ENCODE data around the gene ROMO1.
A peak's percentile ranks its signal among the peaks of the same experiment; 100 is the strongest.
"Not testable (repeated sequence)": the region's sequence is repeated elsewhere in the genome, so short reads cannot be mapped to it uniquely, and the experiment has no call there.

ROMO1 gene

GRCh38 chr20:35686872-35687271 lies 12.3 kb upstream of the ROMO1 start:
- not testable (repeated sequence) for H3K9me3 ChIP-seq (ENCODE audit: low read length); H3K4me1 ChIP-seq (ENCODE audit: insufficient read depth, low read length)
- peaks cover 19% of the 10 kb centered on the region for H3K36me3 ChIP-seq (ENCODE audit: insufficient read depth, low read length)

GRCh38 chr20:35690265-35690664 lies 8.9 kb upstream of the ROMO1 start:
- Histone ChIP-seq H3K27ac (ENCODE audit: low read depth, low read length) (no peak overlapping the region), H3K4me3 (ENCODE audit: low read depth in 1 of 2, low read length in 2 of 2) (no peak overlapping the region), H3K4me1 (ENCODE audit: insufficient read depth, low read length) (no peaks in the 10 kb centered on the region), H3K9ac (ENCODE audit: low read length) (no peak overlapping the region), H3K27me3 (ENCODE audit: control insufficient read depth in 1 of 2, insufficient read depth in 2 of 2, low read length in 2 of 2) (no peaks in the 10 kb centered on the region), H3K36me3 (ENCODE audit: insufficient read depth, low read length) (peaks cover 23% of the 10 kb centered on the region), H3K9me3 (ENCODE audit: low read length) (no peaks in the 10 kb centered on the region)

More at GRCh38 chr20:35686872-35687271, 12.3 kb upstream of the ROMO1 start:
- not testable (repeated sequence) for H3K27ac ChIP-seq (ENCODE audit: low read depth, low read length); H3K27me3 ChIP-seq (ENCODE audit: control insufficient read depth in 1 of 2, insufficient read depth in 2 of 2, low read length in 2 of 2); H3K4me3 ChIP-seq (ENCODE audit: low read depth in 1 of 2, low read length in 2 of 2); H3K9ac ChIP-seq (ENCODE audit: low read length)

DNA sequence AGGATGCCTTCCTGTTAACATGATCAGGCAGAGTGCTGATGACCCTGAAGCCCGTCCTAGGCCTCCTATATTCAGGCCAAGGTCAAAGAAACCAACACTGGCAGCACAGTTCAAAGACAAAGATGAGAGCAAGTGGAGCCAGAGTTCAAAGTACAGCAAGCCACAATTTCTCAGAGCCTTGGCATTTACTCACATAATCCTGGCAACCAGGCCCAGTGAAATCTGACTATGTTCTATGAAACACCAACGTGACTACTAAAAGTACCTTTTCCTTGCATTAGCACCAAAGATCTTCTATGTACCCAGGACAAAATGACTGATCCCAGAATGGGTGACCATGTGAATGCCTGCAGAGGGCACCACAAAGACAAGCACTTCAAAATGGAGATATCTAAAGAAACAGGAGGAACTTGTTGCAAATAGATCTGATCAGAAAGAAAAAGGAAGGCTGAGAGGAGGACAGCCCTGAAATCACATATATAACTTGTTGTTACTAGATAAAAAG lies 3.9 kb upstream of the ROMO1 start:
- Histone ChIP-seq H3K36me3 (ENCODE audit: insufficient read depth, low read length) (peaks cover 20% of the 10 kb centered on the region), H3K4me1 (ENCODE audit: insufficient read depth, low read length) (peaks cover 18% of the 10 kb centered on the region), H3K4me3 (ENCODE audit: low read depth in 1 of 2, low read length in 2 of 2) (no peak overlapping the region), H3K27me3 (ENCODE audit: control insufficient read depth in 1 of 2, insufficient read depth in 2 of 2, low read length in 2 of 2) (no peaks in the 10 kb centered on the region), H3K9me3 (ENCODE audit: low read length) (no peaks in the 10 kb centered on the region), H3K27ac (ENCODE audit: low read depth, low read length) (no peak overlapping the region), H3K9ac (ENCODE audit: low read length) (no peak overlapping the region)

- H3K4me1 ChIP-seq (ENCODE audit: insufficient read depth, low read length): peaks cover 18% of the 10 kb centered on the region
- no peak overlapping the region for H3K4me3 ChIP-seq (ENCODE audit: low read depth in 1 of 2, low read length in 2 of 2)
- no peaks in the 10 kb centered on the region for H3K27me3 ChIP-seq (ENCODE audit: control insufficient read depth in 1 of 2, insufficient read depth in 2 of 2, low read length in 2 of 2)
- no peak overlapping the region for H3K9ac ChIP-seq (ENCODE audit: low read length)
- H3K27ac ChIP-seq (ENCODE audit: low read depth, low read length): no peak overlapping the region
- H3K9me3 ChIP-seq (ENCODE audit: low read length): no peaks in the 10 kb centered on the region
- peaks cover 15% of the 10 kb centered on the region for H3K36me3 ChIP-seq (ENCODE audit: insufficient read depth, low read length)
Observed at GRCh38 chr20:35695978-35696377, 3.2 kb upstream of the ROMO1 start.

GRCh38 chr20:35697696-35698297 lies 1.4 kb upstream of the ROMO1 start:
- Histone ChIP-seq H3K36me3 (ENCODE audit: insufficient read depth, low read length) (peaks cover 25% of the 10 kb centered on the region), H3K9ac (ENCODE audit: low read length) (no peak overlapping the region), H3K27me3 (ENCODE audit: control insufficient read depth in 1 of 2, insufficient read depth in 2 of 2, low read length in 2 of 2) (no peaks in the 10 kb centered on the region), H3K9me3 (ENCODE audit: low read length) (no peaks in the 10 kb centered on the region), H3K27ac (ENCODE audit: low read depth, low read length) (no peak overlapping the region), H3K4me3 (ENCODE audit: low read depth in 1 of 2, low read length in 2 of 2) (peak overlapping the region; percentile 71 to 95), H3K4me1 (ENCODE audit: insufficient read depth, low read length) (peaks cover 18% of the 10 kb centered on the region)

DNA sequence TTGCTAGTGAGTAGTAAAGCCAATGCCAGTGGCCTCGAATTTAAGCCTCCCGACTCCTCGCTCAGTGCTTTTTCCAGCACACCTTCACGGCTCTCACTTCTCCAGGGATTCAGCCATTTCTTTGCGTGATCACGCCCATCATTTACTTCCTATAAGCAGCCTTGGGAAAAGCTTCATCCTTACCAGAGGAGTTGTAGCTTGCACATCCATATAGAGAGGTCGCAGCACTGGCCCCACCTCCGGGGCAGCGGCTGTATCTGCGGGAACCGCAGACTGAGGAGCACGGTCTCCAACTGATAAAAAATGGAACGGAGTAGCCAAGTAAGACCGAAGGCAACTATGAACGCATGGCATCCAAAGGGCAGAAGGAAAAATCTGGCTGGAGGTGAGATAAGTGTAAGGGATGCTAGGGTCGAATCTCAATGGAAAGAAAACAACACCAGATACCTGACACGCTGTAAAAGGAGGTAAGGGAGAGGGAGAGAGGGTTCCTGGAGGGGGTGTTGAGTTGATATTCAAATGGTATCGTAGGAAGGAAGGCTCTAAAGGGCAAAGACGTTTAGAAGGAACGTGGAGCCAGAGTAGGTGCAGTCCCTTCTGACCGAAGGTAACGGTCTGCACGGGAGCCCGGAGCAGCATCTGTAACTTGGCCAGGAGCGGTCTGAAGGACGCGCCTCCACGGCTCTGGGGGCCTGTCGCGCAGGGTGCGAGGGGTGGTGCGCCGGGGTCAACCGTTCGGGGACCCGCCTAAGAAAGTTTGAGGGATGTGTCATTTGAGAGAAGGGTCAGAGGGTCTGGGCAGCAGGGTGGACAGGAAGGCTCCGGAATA lies 693 bp upstream of the ROMO1 start:
- H3K27ac ChIP-seq (ENCODE audit: low read depth, low read length): peak overlapping the region; percentile 96
- peak overlapping the region; percentile 71 to 95 for H3K4me3 ChIP-seq (ENCODE audit: low read depth in 1 of 2, low read length in 2 of 2)
- no peaks in the 10 kb centered on the region for H3K27me3 ChIP-seq (ENCODE audit: control insufficient read depth in 1 of 2, insufficient read depth in 2 of 2, low read length in 2 of 2)
- H3K9me3 ChIP-seq (ENCODE audit: low read length): no peaks in the 10 kb centered on the region
- peaks cover 30% of the 10 kb centered on the region for H3K36me3 ChIP-seq (ENCODE audit: insufficient read depth, low read length)
- peak overlapping the region; percentile 66 for H3K9ac ChIP-seq (ENCODE audit: low read length)
- peaks cover 18% of the 10 kb centered on the region for H3K4me1 ChIP-seq (ENCODE audit: insufficient read depth, low read length)

DNA sequence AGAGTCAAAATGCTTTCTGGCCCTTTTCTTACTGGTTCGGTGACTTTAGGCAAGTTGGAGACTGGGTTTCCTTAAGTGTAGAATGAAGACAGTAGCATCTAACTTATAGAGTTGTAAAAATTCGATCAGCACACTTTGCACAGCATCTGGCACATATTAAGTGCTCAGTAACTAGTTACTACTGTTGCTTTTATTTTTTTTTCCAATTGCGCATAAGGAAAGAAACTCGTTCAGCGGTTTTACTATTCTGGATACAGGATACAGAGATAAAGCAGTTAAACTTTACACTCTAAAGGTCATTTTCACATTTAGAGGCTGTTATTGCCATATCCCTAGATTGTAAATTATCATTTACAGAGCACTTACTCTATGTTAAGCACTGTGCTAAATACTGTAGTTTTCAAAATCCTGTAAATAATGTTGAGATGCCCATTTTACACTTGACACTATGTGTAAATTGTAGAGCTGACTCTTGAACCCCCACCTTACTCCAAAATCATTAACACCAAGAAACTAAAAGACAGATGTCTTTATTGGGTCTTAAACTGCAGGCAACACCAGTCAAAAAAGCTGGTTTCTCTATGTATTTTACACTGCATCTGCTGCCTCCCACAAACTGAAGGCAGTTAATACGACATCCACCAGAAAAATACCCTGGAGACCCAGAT lies 886 bp downstream of the ROMO1 start:
- Histone ChIP-seq H3K4me3 (ENCODE audit: low read depth in 1 of 2, low read length in 2 of 2) (peak overlapping the region; percentile 71 to 95), H3K27ac (ENCODE audit: low read depth, low read length) (peak overlapping the region; percentile 96), H3K36me3 (ENCODE audit: insufficient read depth, low read length) (peaks cover 44% of the 10 kb centered on the region), H3K27me3 (ENCODE audit: control insufficient read depth in 1 of 2, insufficient read depth in 2 of 2, low read length in 2 of 2) (no peaks in the 10 kb centered on the region), H3K4me1 (ENCODE audit: insufficient read depth, low read length) (peaks cover 18% of the 10 kb centered on the region), H3K9me3 (ENCODE audit: low read length) (no peaks in the 10 kb centered on the region), H3K9ac (ENCODE audit: low read length) (peak overlapping the region; percentile 66)

- Histone ChIP-seq H3K36me3 (ENCODE audit: insufficient read depth, low read length) (peaks cover 42% of the 10 kb centered on the region), H3K4me3 (ENCODE audit: low read depth in 1 of 2, low read length in 2 of 2) (no peak overlapping the region), H3K27me3 (ENCODE audit: control insufficient read depth in 1 of 2, insufficient read depth in 2 of 2, low read length in 2 of 2) (no peaks in the 10 kb centered on the region), H3K4me1 (ENCODE audit: insufficient read depth, low read length) (peaks cover 18% of the 10 kb centered on the region), H3K9me3 (ENCODE audit: low read length) (no peaks in the 10 kb centered on the region), H3K27ac (ENCODE audit: low read depth, low read length) (peak overlapping the region; percentile 56), H3K9ac (ENCODE audit: low read length) (no peak overlapping the region)
Observed at GRCh38 chr20:35700625-35701148, 1.5 kb downstream of the ROMO1 start.

GRCh38 chr20:35702051-35702823 lies 3.0 kb downstream of the ROMO1 start:
- Histone ChIP-seq H3K4me3 (ENCODE audit: low read depth in 1 of 2, low read length in 2 of 2) (no peak overlapping the region), H3K27me3 (ENCODE audit: control insufficient read depth in 1 of 2, insufficient read depth in 2 of 2, low read length in 2 of 2) (no peaks in the 10 kb centered on the region), H3K9ac (ENCODE audit: low read length) (no peak overlapping the region), H3K36me3 (ENCODE audit: insufficient read depth, low read length) (peaks cover 45% of the 10 kb centered on the region), H3K27ac (ENCODE audit: low read depth, low read length) (no peak overlapping the region), H3K9me3 (ENCODE audit: low read length) (no peaks in the 10 kb centered on the region), H3K4me1 (ENCODE audit: insufficient read depth, low read length) (peaks cover 17% of the 10 kb centered on the region)

GRCh38 chr20:35702824-35703695 lies 3.9 kb downstream of the ROMO1 start:
- no peak overlapping the region for H3K27ac ChIP-seq (ENCODE audit: low read depth, low read length)
- peaks cover 9% of the 10 kb centered on the region for H3K4me1 ChIP-seq (ENCODE audit: insufficient read depth, low read length)
- no peaks in the 10 kb centered on the region for H3K27me3 ChIP-seq (ENCODE audit: control insufficient read depth in 1 of 2, insufficient read depth in 2 of 2, low read length in 2 of 2)
- no peak overlapping the region for H3K4me3 ChIP-seq (ENCODE audit: low read depth in 1 of 2, low read length in 2 of 2)
- peaks cover 45% of the 10 kb centered on the region for H3K36me3 ChIP-seq (ENCODE audit: insufficient read depth, low read length)
- H3K9me3 ChIP-seq (ENCODE audit: low read length): no peaks in the 10 kb centered on the region
- no peak overlapping the region for H3K9ac ChIP-seq (ENCODE audit: low read length)
